GM12874 (cell line): ENCODE data around the gene CLMN.

ENCODE experiments used
- CTCF ChIP-seq: IDR thresholded peaks from 2 replicates; pipeline ENCODE4 v1.5.1; 2011; ENCODE audit warnings: low read depth, mild to moderate bottlenecking, control low read depth, low read length, moderate library complexity; ENCODE audit not compliant: insufficient read depth

CLMN gene

GRCh38 chr14:95146079-95146771 lies 173.5 kb downstream of the CLMN start:
- no peak for TF ChIP-seq CTCF

DNA sequence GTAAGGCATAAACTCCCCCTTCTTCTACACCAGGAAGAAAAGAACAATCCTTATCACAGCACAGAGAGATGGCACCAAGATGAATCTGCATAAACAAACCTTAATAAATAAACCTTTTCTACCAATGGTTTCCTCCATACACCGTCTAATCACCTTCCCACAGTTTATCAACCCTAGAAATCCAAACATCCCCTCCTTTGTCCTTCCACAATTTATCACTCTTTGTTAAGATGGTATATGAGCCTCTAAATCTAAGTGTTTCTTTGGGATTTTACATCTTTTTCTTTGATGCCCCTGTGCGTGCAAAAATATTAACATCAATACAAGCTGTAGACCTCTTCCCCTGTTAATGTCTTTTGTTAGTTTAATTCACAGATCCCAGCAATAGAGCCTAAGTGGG lies 174.9 kb downstream of the CLMN start:
- no peak for TF ChIP-seq CTCF

- no peak for TF ChIP-seq CTCF
These were observed 175.7 kb downstream of the CLMN start for GRCh38 chr14:95143808-95144620.

DNA sequence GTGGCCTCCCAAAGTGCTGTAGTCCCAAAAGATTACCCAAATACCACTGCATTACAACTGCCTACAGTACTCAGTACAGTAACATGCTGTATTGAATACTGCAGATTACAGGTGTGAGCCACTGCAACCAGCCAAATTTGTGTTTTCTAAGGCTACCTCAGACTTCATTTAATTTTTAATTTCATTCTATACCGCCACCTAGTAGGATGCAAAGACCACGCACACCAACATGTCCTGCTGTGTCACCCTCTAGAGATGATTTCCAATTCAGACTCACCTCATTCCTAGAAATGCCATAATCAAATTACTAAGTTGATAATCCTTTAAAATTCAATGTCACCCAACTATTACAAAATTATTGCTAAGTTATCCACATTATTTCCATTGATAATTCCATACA lies 177.5 kb downstream of the CLMN start:
- no peak for TF ChIP-seq CTCF

GRCh38 chr14:95141684-95142083 lies 178.0 kb downstream of the CLMN start:
- TF ChIP-seq CTCF, result no peak

GRCh38 chr14:95140060-95140858 lies 179.4 kb downstream of the CLMN start:
- TF ChIP-seq CTCF, result no peak

GRCh38 chr14:95138876-95139275 lies 180.8 kb downstream of the CLMN start:
- no peak for TF ChIP-seq CTCF
